Liver (tissue), 9 donors: ENCODE measurements around the gene PPM1M. TPM values are rescaled to one million over a fixed set of nuclear protein-coding genes. Genes with fewer than 3 reads are reported as not detected.
A peak's percentile ranks its signal among the peaks of the same experiment; 100 is the strongest.

Source experiments
- DNase-seq: peaks from one replicate; pipeline ENCODE4 v3.0.0-alpha.2; 2017; ENCODE audit warnings: low spot score
- H3K27ac ChIP-seq, 2 donors: one replicate each; pipeline ENCODE4 v1.7.0; 2013; ENCODE audit warnings: inconsistent platforms in 2 of 2, low read length in 2 of 2, control low read depth in 1 of 2, low read depth in 1 of 2, mild to moderate bottlenecking in 1 of 2
- H3K27me3 ChIP-seq, 4 donors: one replicate each; pipeline versions ENCODE4 v1.6.1 to v1.7.0; 2013; ENCODE audit warnings: low read length in 3 of 4, inconsistent platforms in 1 of 4, mild to moderate bottlenecking in 1 of 4, moderate library complexity in 1 of 4; ENCODE audit not compliant: control insufficient read depth in 4 of 4, insufficient read depth in 4 of 4
- H3K36me3 ChIP-seq, 4 donors: one replicate each; pipeline versions ENCODE4 v1.6.1 to v1.7.0; 2013; ENCODE audit warnings: low read length in 3 of 4, mild to moderate bottlenecking in 3 of 4, low read depth in 1 of 4, moderate library complexity in 1 of 4; ENCODE audit not compliant: control insufficient read depth in 4 of 4, insufficient read depth in 3 of 4
- H3K4me1 ChIP-seq, 4 donors: one replicate each; pipeline versions ENCODE4 v1.6.1 to v1.7.0; 2013; ENCODE audit warnings: low read length in 3 of 4, mild to moderate bottlenecking in 3 of 4, moderate library complexity in 1 of 4; ENCODE audit not compliant: control insufficient read depth in 4 of 4, insufficient read depth in 4 of 4
- H3K4me3 ChIP-seq, 3 donors: one replicate each; pipeline versions ENCODE4 v1.6.1 to v1.7.0; 2013; ENCODE audit warnings: low read length in 3 of 3, control low read depth in 1 of 3, low read depth in 1 of 3, mild to moderate bottlenecking in 1 of 3
- H3K9ac ChIP-seq, 2 donors: one replicate each; pipeline ENCODE4 v1.7.0; 2013; ENCODE audit warnings: low read length in 2 of 2, mild to moderate bottlenecking in 2 of 2, moderate library complexity in 2 of 2, control low read depth in 1 of 2, low read depth in 1 of 2
- H3K9me3 ChIP-seq, 4 donors: one replicate each; pipeline versions ENCODE4 v1.6.1 to v1.7.0; 2013; ENCODE audit warnings: low read length in 3 of 4; ENCODE audit not compliant: control insufficient read depth in 4 of 4
- ATF3 ChIP-seq: IDR thresholded peaks from 2 replicates; pipeline ENCODE4 v1.6.1; 2016; ENCODE audit warnings: antibody characterized with exemption
- CTCF ChIP-seq: fragments of 150-350 bp; IDR thresholded peaks from 2 replicates; pipeline ENCODE4 v1.5.1; 2017; ENCODE audit warnings: improper control_type of control experiment, low read depth, low read length; ENCODE audit not compliant: missing input control
- FOXA1 ChIP-seq: IDR thresholded peaks from 2 replicates; pipeline ENCODE4 v1.6.1; 2016; ENCODE audit warnings: antibody characterized with exemption
- FOXA2 ChIP-seq: IDR thresholded peaks from 2 replicates; pipeline ENCODE4 v1.6.1; 2016; ENCODE audit warnings: antibody characterized with exemption
- GABPA ChIP-seq, 2 donors: IDR thresholded peaks in 1 of 2; conservative IDR thresholded peaks in 1 of 2; 2 replicates each; pipeline ENCODE4 v1.6.1; 2016; ENCODE audit warnings: antibody characterized with exemption in 2 of 2, mild to moderate bottlenecking in 1 of 2, moderate library complexity in 1 of 2
- HNF4A ChIP-seq, 2 donors: conservative IDR thresholded peaks; 2 replicates each; pipeline ENCODE4 v1.6.1; 2016; ENCODE audit warnings: antibody characterized with exemption in 2 of 2, mild to moderate bottlenecking in 2 of 2
- HNF4G ChIP-seq: IDR thresholded peaks from 2 replicates; pipeline ENCODE4 v1.6.1; 2016; ENCODE audit warnings: antibody characterized with exemption
- JUND ChIP-seq, 2 donors: IDR thresholded peaks; 2 replicates each; pipeline ENCODE4 v1.6.1; 2016; ENCODE audit warnings: antibody characterized with exemption in 2 of 2
- MAX ChIP-seq: IDR thresholded peaks from 2 replicates; pipeline ENCODE4 v1.6.1; 2016; ENCODE audit warnings: antibody characterized with exemption
- NR2F2 ChIP-seq: IDR thresholded peaks from 2 replicates; pipeline ENCODE4 v1.6.1; 2016; ENCODE audit warnings: antibody characterized with exemption
- RAD21 ChIP-seq, 2 donors: IDR thresholded peaks; 2 replicates each; pipeline ENCODE4 v1.6.1; 2016; ENCODE audit warnings: antibody characterized with exemption in 2 of 2, mild to moderate bottlenecking in 2 of 2
- REST ChIP-seq: IDR thresholded peaks from 2 replicates; pipeline ENCODE4 v1.6.1; 2016; ENCODE audit warnings: antibody characterized with exemption, mild to moderate bottlenecking
- RXRA ChIP-seq, 2 donors: IDR thresholded peaks; 2 replicates each; pipeline ENCODE4 v1.6.1; 2017 to 2018; ENCODE audit warnings: antibody characterized with exemption in 2 of 2, mild to moderate bottlenecking in 1 of 2
- SP1 ChIP-seq: IDR thresholded peaks from 2 replicates; pipeline ENCODE4 v1.6.1; 2018; ENCODE audit warnings: antibody characterized with exemption, mild to moderate bottlenecking
- TAF1 ChIP-seq: conservative IDR thresholded peaks from 2 replicates; pipeline ENCODE4 v1.6.1; 2016; ENCODE audit warnings: antibody characterized with exemption, mild to moderate bottlenecking
- YY1 ChIP-seq: IDR thresholded peaks from 2 replicates; pipeline ENCODE4 v1.6.1; 2016; ENCODE audit warnings: antibody characterized with exemption, mild to moderate bottlenecking
- ZBTB33 ChIP-seq: IDR thresholded peaks from 2 replicates; pipeline ENCODE4 v1.6.1; 2016; ENCODE audit warnings: antibody characterized with exemption
- whole genome bisulfite sequencing: extraction: QIAGEN DNeasy Blood & Tissue Kit; methylation state at CpG from one replicate; pipeline ENCODE4 v1.1.7; 2013; 5-methylcytosine and 5-hydroxymethylcytosine counted together
- polyA plus RNA-seq, 2 donors: library from polyadenylated mRNA; stranded (reverse) in 1 of 2; unstranded in 1 of 2; fragments of 200-250 nt in 1 of 2; fragments of >200 nt in 1 of 2; fragmentation: Nextera tagmentation in 1 of 2; extraction: Ambion mirVana in 1 of 2; gene quantifications; one replicate each; pipeline versions ENCODE4 v1.2.1 to v1.2.3, GENCODE V29; 2013 to 2015
- total RNA-seq, 2 donors: library from RNA; depleted of rRNA; stranded (reverse); fragments of >200 nt; gene quantifications; one replicate each; pipeline ENCODE4 v1.2.3, GENCODE V29; 2014
- donor health status: healthy.
- donor health status: healthy.
- donor health status: healthy.
- donor health status: healthy.
- donor health status: healthy.

Gene PPM1M
- total and polyA plus RNA-seq, 4 donors = 2.8 to 5.5 (median 4.6) TPM

GRCh38 chr3:52291508-52292181 lies 46.1 kb downstream of the PPM1M start:
- TF ChIP-seq HNF4A (conservative IDR thresholded peaks at IDR 0.05) (no peak), GABPA (IDR thresholded peaks at IDR 0.05 in 1 of 2, conservative IDR thresholded peaks at IDR 0.05 in 1 of 2) (no peak), JUND (IDR thresholded peaks at IDR 0.05) (no peak), TAF1 (no peak), FOXA1 (no peak), CTCF (peak; percentile 39), ATF3 (no peak), MAX (no peak), YY1 (no peak), FOXA2 (no peak), SP1 (no peak), NR2F2 (no peak), ZBTB33 (no peak), RXRA (IDR thresholded peaks at IDR 0.05) (peak in 1 of 2 donors; percentile 17), REST (no peak), HNF4G (no peak), RAD21 (IDR thresholded peaks at IDR 0.05) (peak; percentile 69 to 75)
- H3K27me3 ChIP-seq = no peaks in the 10 kb centered on the region
- peak; percentile 63 for DNase-seq
- H3K9me3 ChIP-seq = no peaks in the 10 kb centered on the region
- H3K36me3 ChIP-seq = peaks cover 3 to 6% (median 5%) of the 10 kb centered on the region in 4 donors
- peak overlapping the region; percentile 71 to 95 (median 90) for H3K4me3 ChIP-seq
- H3K4me1 ChIP-seq = peaks cover 14 to 79% (median 58%) of the 10 kb centered on the region in 4 donors
- WGBS = 42% methylated on average over 7 of the region's 7 CpGs
- peak overlapping the region; percentile 70 to 90 for H3K9ac ChIP-seq
- H3K27ac ChIP-seq = peak overlapping the region; percentile 83 to 98
